Upper lobe of left lung (tissue), 6 donors: ENCODE data around the gene MRPL48. TPM values are rescaled to one million over a fixed set of nuclear protein-coding genes. Genes with fewer than 3 reads are reported as not detected.

Experiments used
- ATAC-seq, 2 donors: fragments of 200-7000 bp; cut with Tn5 transposase; one replicate each; pipeline ENCODE4 v1.9.1; 2022; ENCODE audit warnings: mild to moderate bottlenecking in 2 of 2, moderate library complexity in 2 of 2; ENCODE audit not compliant: low FRiP score in 2 of 2
- DNase-seq, 2 donors: peaks; one replicate each; pipeline ENCODE4 v3.0.0-alpha.2; 2019 to 2020
- H3K27ac ChIP-seq, 4 donors: fragments of 200-600 bp; sonication (generic); one replicate each; pipeline ENCODE4 v1.5.1; 2016 to 2019
- H3K27me3 ChIP-seq, 4 donors: fragments of 200-600 bp; sonication (generic); one replicate each; pipeline ENCODE4 v1.5.1; 2017 to 2019
- H3K36me3 ChIP-seq, 4 donors: fragments of 200-600 bp; sonication (generic); one replicate each; pipeline ENCODE4 v1.5.1; 2016 to 2019
- H3K4me1 ChIP-seq, 4 donors: fragments of 200-600 bp; sonication (generic); one replicate each; pipeline ENCODE4 v1.5.1; 2018 to 2019
- H3K4me3 ChIP-seq, 4 donors: fragments of 200-600 bp; sonication (generic); one replicate each; pipeline ENCODE4 v1.5.1; 2017 to 2019; ENCODE audit warnings: mild to moderate bottlenecking in 2 of 4, moderate library complexity in 1 of 4
- H3K9me3 ChIP-seq, 4 donors: fragments of 200-600 bp; sonication (generic); one replicate each; pipeline ENCODE4 v1.5.1; 2018 to 2019
- EP300 ChIP-seq, 4 donors: sonication (generic); formaldehyde crosslinking; IDR thresholded peaks; one replicate each; pipeline ENCODE4 v1.5.1; 2017; ENCODE audit warnings: antibody characterized with exemption in 4 of 4, control low read depth in 2 of 4
- POLR2A ChIP-seq, 4 donors: fragments of 450-650 bp; IDR thresholded peaks; one replicate each; pipeline ENCODE4 v1.5.1; 2016 to 2017; ENCODE audit warnings: antibody characterized with exemption in 4 of 4, mild to moderate bottlenecking in 2 of 4
- POLR2AphosphoS5 ChIP-seq, 2 donors: sonication (generic); formaldehyde crosslinking; IDR thresholded peaks; one replicate each; pipeline ENCODE4 v1.5.1; 2017; ENCODE audit warnings: antibody characterized with exemption in 2 of 2
- WGBS, 2 donors: methylation state at CpG; one replicate each; pipeline ENCODE4 v1.1.5; 2017 to 2018; 5-methylcytosine and 5-hydroxymethylcytosine counted together
- total RNA-seq, 6 donors: library from RNA; depleted of rRNA in 4 of 6; stranded (reverse); fragments of >200 nt in 4 of 6; gene quantifications; one replicate each; pipeline versions ENCODE4 v1.1.0 to v1.2.1, GENCODE V29; 2016 to 2021
- TF ChIP-seq, protein P1 (sequence below), 6 experiments: fragments of 450-650 bp in 4 of 6; fragments of 200-600 bp in 2 of 6; sonication (generic) in 2 of 6; IDR thresholded peaks; one replicate each; pipeline ENCODE4 v1.5.1; 2016 to 2019; ENCODE audit warnings: antibody characterized with exemption in 6 of 6
- donor health status: DM: no; HTN: no; CAD: no; lungs with moderate emphysema.
- donor health status: DM: no; HTN: yes; CAD: no; lungs with severe emphysema.

MRPL48 gene
- total RNA-seq, 6 donors from 2014 or later = 7.3 to 25.3 (median 21.8) TPM

DNA sequence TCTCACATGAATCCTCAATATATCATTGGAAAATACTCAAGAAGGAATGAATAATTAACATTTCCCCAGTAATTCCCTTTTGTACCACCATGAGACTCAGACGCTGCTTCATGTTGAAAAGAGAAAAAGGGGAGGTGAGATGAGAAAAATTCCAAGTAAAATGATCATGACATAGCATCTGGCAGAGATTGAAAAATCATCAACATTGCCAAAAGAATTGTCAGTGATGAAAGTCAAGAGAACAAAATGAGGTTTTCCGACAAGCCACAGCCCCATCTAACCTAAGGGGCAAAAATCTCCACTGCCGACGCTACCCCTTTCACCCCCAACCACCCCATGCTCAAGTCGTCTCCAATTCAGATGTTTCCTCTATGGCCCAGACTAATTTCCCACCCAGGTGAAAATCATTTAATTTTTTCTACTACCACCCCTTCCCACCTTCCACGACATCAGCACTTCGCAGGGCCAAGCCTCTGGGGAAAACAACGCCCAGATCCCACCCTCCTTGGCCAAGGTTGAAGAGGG, 28.0 kb upstream of the MRPL48 start:
- Histone ChIP-seq H3K27me3 (no peaks in the 10 kb centered on the region), H3K4me1 (peaks cover 18 to 35% (median 26%) of the 10 kb centered on the region in 4 donors), H3K9me3 (no peaks in the 10 kb centered on the region), H3K4me3 (peak overlapping the region; percentile 77 to 98 (median 86)), H3K27ac (peak overlapping the region; percentile 98 to 99 (median 98)), H3K36me3 (no peaks in the 10 kb centered on the region)
- ATAC-seq (no peak), DNase-seq (no peak)
- no peak for TF ChIP-seq EP300 (IDR thresholded peaks at IDR 0.05)
- peak in 1 of 4 donors; percentile 15 for TF ChIP-seq POLR2A (IDR thresholded peaks at IDR 0.05)
- TF ChIP-seq POLR2AphosphoS5 (IDR thresholded peaks at IDR 0.05) = no peak
- TF ChIP-seq, protein P1, sequence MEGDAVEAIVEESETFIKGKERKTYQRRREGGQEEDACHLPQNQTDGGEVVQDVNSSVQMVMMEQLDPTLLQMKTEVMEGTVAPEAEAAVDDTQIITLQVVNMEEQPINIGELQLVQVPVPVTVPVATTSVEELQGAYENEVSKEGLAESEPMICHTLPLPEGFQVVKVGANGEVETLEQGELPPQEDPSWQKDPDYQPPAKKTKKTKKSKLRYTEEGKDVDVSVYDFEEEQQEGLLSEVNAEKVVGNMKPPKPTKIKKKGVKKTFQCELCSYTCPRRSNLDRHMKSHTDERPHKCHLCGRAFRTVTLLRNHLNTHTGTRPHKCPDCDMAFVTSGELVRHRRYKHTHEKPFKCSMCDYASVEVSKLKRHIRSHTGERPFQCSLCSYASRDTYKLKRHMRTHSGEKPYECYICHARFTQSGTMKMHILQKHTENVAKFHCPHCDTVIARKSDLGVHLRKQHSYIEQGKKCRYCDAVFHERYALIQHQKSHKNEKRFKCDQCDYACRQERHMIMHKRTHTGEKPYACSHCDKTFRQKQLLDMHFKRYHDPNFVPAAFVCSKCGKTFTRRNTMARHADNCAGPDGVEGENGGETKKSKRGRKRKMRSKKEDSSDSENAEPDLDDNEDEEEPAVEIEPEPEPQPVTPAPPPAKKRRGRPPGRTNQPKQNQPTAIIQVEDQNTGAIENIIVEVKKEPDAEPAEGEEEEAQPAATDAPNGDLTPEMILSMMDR (IDR thresholded peaks at IDR 0.05) = peak in 5 of 6 experiments; percentile 17 to 46 (median 25)
- WGBS, 2 donors = 1 to 2% methylated on average over 8 of the region's 8 CpGs

DNA sequence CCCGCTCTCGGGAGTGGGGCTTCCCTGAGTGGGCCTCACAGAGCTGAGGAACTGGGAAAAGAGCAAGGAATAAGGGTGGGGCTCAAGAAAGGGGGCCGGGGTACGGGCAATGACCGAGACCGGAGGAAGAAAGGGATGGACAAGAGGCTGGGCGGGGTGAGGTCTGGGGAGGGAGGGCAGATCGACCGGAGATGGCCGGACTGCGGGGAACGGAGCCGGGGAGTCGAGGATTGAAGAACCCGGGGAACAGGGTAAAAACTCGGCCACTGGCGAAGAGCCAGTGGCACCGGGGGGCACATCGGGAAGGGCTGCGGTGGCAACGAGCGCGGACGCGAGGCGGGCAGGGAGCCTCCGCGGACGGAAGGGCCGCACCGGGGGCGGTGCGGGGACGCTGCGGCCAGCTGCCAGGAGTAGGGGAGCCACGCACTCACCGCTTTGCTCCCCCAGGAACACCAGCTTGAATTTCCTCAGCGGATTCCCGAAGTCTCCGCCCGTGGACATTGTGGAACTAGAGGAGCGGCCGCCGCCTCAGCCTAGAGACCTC, 27.5 kb upstream of the MRPL48 start:
- ATAC-seq (peak; percentile 5 to 60), DNase-seq (peak; percentile 62 to 90)
- H3K27me3 ChIP-seq = no peaks in the 10 kb centered on the region
- no peaks in the 10 kb centered on the region for H3K9me3 ChIP-seq
- no peaks in the 10 kb centered on the region for H3K36me3 ChIP-seq
- TF ChIP-seq POLR2A (IDR thresholded peaks at IDR 0.05) = no peak
- TF ChIP-seq, protein P1 (IDR thresholded peaks at IDR 0.05) = no peak
- TF ChIP-seq POLR2AphosphoS5 (IDR thresholded peaks at IDR 0.05) = no peak
- no peak for TF ChIP-seq EP300 (IDR thresholded peaks at IDR 0.05)
- 1% methylated on average over 23 to 38 of the region's 44 CpGs for WGBS, 2 donors
- peak overlapping the region; percentile 98 to 99 (median 98) for H3K27ac ChIP-seq
- H3K4me3 ChIP-seq = peak overlapping the region; percentile 77 to 98 (median 86)
- peaks cover 17 to 30% (median 26%) of the 10 kb centered on the region in 4 donors for H3K4me1 ChIP-seq

DNA sequence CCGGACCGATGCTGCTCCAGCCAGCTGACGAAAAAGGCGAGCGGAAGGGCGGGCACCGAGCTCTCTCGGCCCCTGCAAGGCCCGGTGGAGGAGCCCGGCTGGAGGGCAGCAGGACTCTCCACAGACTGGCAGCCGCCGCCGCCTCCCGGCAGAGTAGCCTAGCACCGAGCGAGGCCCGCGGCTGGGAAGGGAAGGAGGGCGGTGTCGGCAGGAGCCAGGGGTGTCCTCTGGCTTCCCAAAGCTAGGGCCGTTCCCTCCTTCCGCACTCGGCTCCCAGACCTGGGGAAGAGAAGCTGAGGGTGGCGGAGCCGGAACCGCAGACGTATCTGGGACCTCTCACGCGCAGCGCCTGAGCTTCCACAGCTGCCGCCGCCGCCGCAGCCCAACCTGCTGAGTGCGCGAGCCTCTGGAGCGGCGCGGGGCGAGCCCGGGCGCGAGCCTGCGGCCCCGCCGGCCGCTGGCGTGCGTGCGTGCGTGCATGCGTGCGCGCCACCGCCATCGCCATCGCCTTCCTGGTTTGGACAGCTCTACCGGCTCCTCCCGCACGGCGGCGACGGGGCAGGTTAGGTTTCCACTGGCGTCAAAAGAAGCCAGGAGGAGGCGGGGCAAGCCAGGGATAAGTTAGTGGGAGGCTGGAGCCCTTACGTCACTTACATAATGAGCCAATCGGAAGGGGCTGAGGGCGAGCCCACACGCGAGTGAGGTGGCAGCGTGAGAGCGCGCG, 26.8 kb upstream of the MRPL48 start, which contains the start of gene RAB6A:
TSS of gene RAB6A (minus strand) at position 396 of the 724 bp plus-strand sequence. CDS start 439 bp downstream, outside the sequence.
- Histone ChIP-seq H3K4me3 (peak within 1 kb of the TSS; percentile 77 to 98 (median 86)), H3K27me3 (no peaks in the 10 kb centered on the region), H3K36me3 (no peaks in the 10 kb centered on the region), H3K9me3 (no peaks in the 10 kb centered on the region), H3K4me1 (peaks cover 14 to 30% (median 26%) of the 10 kb centered on the region in 4 donors), H3K27ac (peak within 1 kb of the TSS; percentile 98 to 99 (median 98))
- TF ChIP-seq POLR2AphosphoS5 (IDR thresholded peaks at IDR 0.05) (peak in 1 of 2 donors; percentile 99), POLR2A (IDR thresholded peaks at IDR 0.05) (peak in 3 of 4 donors; percentile 90 to 96 (median 93)), EP300 (IDR thresholded peaks at IDR 0.05) (peak in 1 of 4 donors; percentile 89)
- TF ChIP-seq, protein P1 (IDR thresholded peaks at IDR 0.05) = peak; percentile 40 to 95 (median 84)
- DNase-seq (peak; percentile 99 to 100), ATAC-seq (peak; percentile 96 to 99)
- WGBS, 2 donors = 0% methylated on average over 29 to 65 of the region's 74 CpGs

DNA sequence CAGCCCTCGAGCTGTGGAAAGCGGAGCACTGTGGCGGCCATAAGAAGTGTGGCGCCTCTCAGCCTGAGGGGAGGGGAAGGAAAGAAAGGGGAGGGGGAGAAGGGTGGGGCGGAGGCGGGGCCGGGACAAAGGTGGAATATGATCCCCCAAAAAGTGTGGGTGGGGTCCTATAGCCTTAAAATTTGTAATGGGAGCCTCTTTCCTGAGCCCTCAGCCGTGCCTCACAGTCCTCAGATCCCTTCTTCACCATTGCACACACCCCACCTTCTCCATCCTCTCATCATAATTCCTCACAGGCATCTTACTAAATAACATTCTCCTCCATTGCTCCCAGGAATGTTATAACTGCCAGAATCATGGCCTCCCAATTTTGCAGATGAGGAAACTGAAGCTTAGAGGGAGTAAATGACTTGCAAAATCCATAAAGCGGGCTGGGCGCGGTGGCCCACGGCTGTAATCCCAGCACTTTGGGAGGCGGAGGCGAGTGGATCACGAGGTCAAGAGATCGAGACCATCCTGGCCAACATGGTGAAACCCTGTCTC, 26.2 kb upstream of the MRPL48 start:
- Histone ChIP-seq H3K36me3 (no peaks in the 10 kb centered on the region), H3K4me3 (peak overlapping the region; percentile 13 to 98 (median 81)), H3K4me1 (peaks cover 14 to 28% (median 24%) of the 10 kb centered on the region in 4 donors), H3K27ac (peak overlapping the region; percentile 98 to 99 (median 98)), H3K9me3 (no peaks in the 10 kb centered on the region), H3K27me3 (no peaks in the 10 kb centered on the region)
- DNase-seq (peak in 1 of 2 donors; percentile 75), ATAC-seq (peak; percentile 8 to 13)
- WGBS, 2 donors = 46% methylated on average over 15 to 16 of the region's 16 CpGs
- TF ChIP-seq EP300 (IDR thresholded peaks at IDR 0.05) (no peak), POLR2AphosphoS5 (IDR thresholded peaks at IDR 0.05) (peak in 1 of 2 donors; percentile 98), POLR2A (IDR thresholded peaks at IDR 0.05) (no peak)
- TF ChIP-seq, protein P1 (IDR thresholded peaks at IDR 0.05) = peak in 1 of 6 experiments; percentile 4
